ENCODE results near the gene SLC4A8.
"Not testable (repeated sequence)": the region's sequence is repeated elsewhere in the genome, so short reads cannot be mapped to it uniquely, and the experiment has no call there.

The SLC4A8 gene

GRCh38 chr12:51424094-51424661, 453 bp upstream of the SLC4A8 start:
- no peak for FAIRE-seq

GRCh38 chr12:51428256-51428655, 3.6 kb downstream of the SLC4A8 start:
- no peak for FAIRE-seq

More at GRCh38 chr12:51424094-51424661, 453 bp upstream of the SLC4A8 start:
- DNase-seq (ENCODE audit: insufficient read length, low spot score) = no peak

GRCh38 chr12:51429700-51430099, 5.1 kb downstream of the SLC4A8 start:
- no peak for FAIRE-seq
- no peak for DNase-seq (ENCODE audit: insufficient read length, low spot score)

More at GRCh38 chr12:51428256-51428655, 3.6 kb downstream of the SLC4A8 start:
- no peak for DNase-seq (ENCODE audit: insufficient read length, low spot score)

GRCh38 chr12:51430196-51430895, 5.7 kb downstream of the SLC4A8 start:
- FAIRE-seq (no peak), DNase-seq (ENCODE audit: insufficient read length, low spot score) (no peak)

GRCh38 chr12:51432921-51433320, 8.3 kb downstream of the SLC4A8 start:
- DNase-seq (ENCODE audit: insufficient read length, low spot score) (no peak), FAIRE-seq (no peak)

- DNase-seq (ENCODE audit: insufficient read length, low spot score) (no peak), FAIRE-seq (no peak)
Observed at GRCh38 chr12:51434305-51434704, 9.7 kb downstream of the SLC4A8 start.

- DNase-seq (ENCODE audit: insufficient read length, low spot score) = no peak
- FAIRE-seq = no peak
Observed at GRCh38 chr12:51437431-51437830, 12.8 kb downstream of the SLC4A8 start.

- no peak for FAIRE-seq
- no peak for DNase-seq (ENCODE audit: insufficient read length, low spot score)
Observed at GRCh38 chr12:51439330-51439729, 14.7 kb downstream of the SLC4A8 start.

GRCh38 chr12:51441583-51441982, 17.0 kb downstream of the SLC4A8 start:
- no peak for FAIRE-seq

GRCh38 chr12:51442324-51442723, 17.7 kb downstream of the SLC4A8 start:
- no peak for DNase-seq (ENCODE audit: insufficient read length, low spot score)
- no peak for FAIRE-seq

More at GRCh38 chr12:51441583-51441982, 17.0 kb downstream of the SLC4A8 start:
- no peak for DNase-seq (ENCODE audit: insufficient read length, low spot score)

GRCh38 chr12:51443573-51443972, 18.9 kb downstream of the SLC4A8 start:
- no peak for DNase-seq (ENCODE audit: insufficient read length, low spot score)
- no peak for FAIRE-seq

- DNase-seq (ENCODE audit: insufficient read length, low spot score) = no peak
- no peak for FAIRE-seq
Observed at GRCh38 chr12:51448618-51449256, 24.1 kb downstream of the SLC4A8 start.

GRCh38 chr12:51449580-51450246, 25.1 kb downstream of the SLC4A8 start:
- DNase-seq (ENCODE audit: insufficient read length, low spot score) (no peak), FAIRE-seq (no peak)

GRCh38 chr12:51450333-51450732, 25.7 kb downstream of the SLC4A8 start:
- no peak for FAIRE-seq
- no peak for DNase-seq (ENCODE audit: insufficient read length, low spot score)

- no peak for DNase-seq (ENCODE audit: insufficient read length, low spot score)
- no peak for FAIRE-seq
Observed at GRCh38 chr12:51450806-51451205, 26.2 kb downstream of the SLC4A8 start.

- not testable (repeated sequence) for FAIRE-seq; DNase-seq (ENCODE audit: insufficient read length, low spot score)
Observed at GRCh38 chr12:51454016-51454415, 29.4 kb downstream of the SLC4A8 start.

- DNase-seq (ENCODE audit: insufficient read length, low spot score); FAIRE-seq: not testable (repeated sequence)
Observed at GRCh38 chr12:51455050-51455449, 30.4 kb downstream of the SLC4A8 start.

GRCh38 chr12:51458635-51459034, 34.0 kb downstream of the SLC4A8 start:
- FAIRE-seq = no peak
- DNase-seq (ENCODE audit: insufficient read length, low spot score) = no peak

GRCh38 chr12:51460519-51460918, 35.9 kb downstream of the SLC4A8 start:
- FAIRE-seq (no peak), DNase-seq (ENCODE audit: insufficient read length, low spot score) (no peak)

- FAIRE-seq = no peak
- DNase-seq (ENCODE audit: insufficient read length, low spot score) = no peak
Observed at GRCh38 chr12:51465491-51465890, 40.9 kb downstream of the SLC4A8 start.

- FAIRE-seq = no peak
Observed at GRCh38 chr12:51470116-51470515, 45.5 kb downstream of the SLC4A8 start.

More at GRCh38 chr12:51470116-51470515, 45.5 kb downstream of the SLC4A8 start:
- no peak for DNase-seq (ENCODE audit: insufficient read length, low spot score)

Data from HTR-8/SVneo (cell line).